Left lung (tissue), 10 donors: ENCODE measurements around the gene GSK3B. TPM values are rescaled to one million over a fixed set of nuclear protein-coding genes. Genes with fewer than 3 reads are reported as not detected.

ENCODE experiments used
- ATAC-seq: fragments of 200-7000 bp; cut with Tn5 transposase; one replicate; pipeline ENCODE4 v1.9.1; 2020; ENCODE audit warnings: moderate library complexity
- DNase-seq, 4 donors: peaks; one replicate each; pipeline ENCODE4 v3.0.0-alpha.2; 2013 to 2020
- H3K27ac ChIP-seq, 2 donors: fragments of 200-600 bp; sonication (generic) in 1 of 2; one replicate each; pipeline versions ENCODE4 v1.5.0 to v1.8.0; 2020 to 2021
- H3K27me3 ChIP-seq, 2 donors: fragments of 200-600 bp; sonication (generic) in 1 of 2; one replicate each; pipeline versions ENCODE4 v1.5.0 to v1.8.0; 2020 to 2021
- H3K36me3 ChIP-seq, 2 donors: fragments of 200-600 bp; sonication (generic) in 1 of 2; one replicate each; pipeline versions ENCODE4 v1.5.0 to v1.8.0; 2020 to 2021
- H3K4me1 ChIP-seq, 2 donors: fragments of 200-600 bp; one replicate each; pipeline ENCODE4 v1.8.0; 2021
- H3K4me3 ChIP-seq, 2 donors: fragments of 200-600 bp; sonication (generic) in 1 of 2; one replicate each; pipeline versions ENCODE4 v1.5.0 to v1.8.0; 2020 to 2021; ENCODE audit warnings: mild to moderate bottlenecking in 1 of 2
- H3K9me3 ChIP-seq, 2 donors: fragments of 200-600 bp; sonication (generic) in 1 of 2; one replicate each; pipeline versions ENCODE4 v1.5.0 to v1.8.0; 2020 to 2021
- CTCF ChIP-seq, 2 donors: fragments of 200-600 bp; sonication (generic) in 1 of 2; IDR thresholded peaks; one replicate each; pipeline versions ENCODE4 v1.5.0 to v1.8.0; 2021; ENCODE audit warnings: antibody characterized with exemption in 2 of 2
- intact Hi-C, 2 donors: fragments of 100-400 bp; cut with DNase I; formaldehyde crosslinking; loops; one replicate each; pipeline versions ENCODE4 v1.11.2 to v1.14.2; 2022
- polyA plus RNA-seq, 6 donors: library from polyadenylated mRNA; unstranded; fragments of 120-200 nt; gene quantifications; one replicate each; pipeline ENCODE4 v1.2.1, GENCODE V29; 2013; ENCODE audit not compliant: insufficient read length in 6 of 6
- total RNA-seq, 2 donors: library from RNA; stranded (reverse); fragmentation: NEBNext Ultra II Directional; extraction: Animal tissue kit (Norgen Biotek cat#: 25700); gene quantifications; one replicate each; pipeline ENCODE4 v1.2.1, GENCODE V29; 2021
- donor health status: DM: no; HTN: yes; CAD: no.
- donor health status: DM: no; HTN: no; CAD: no.

Gene GSK3B
- total and polyA plus RNA-seq, 8 donors, result 39.2 to 53.0 (median 42.4) TPM

GRCh38 chr3:120081719-120082118 is 12.5 kb downstream of the GSK3B start:
- no peak for TF ChIP-seq CTCF (IDR thresholded peaks at IDR 0.05)
- Histone ChIP-seq H3K9me3 (no peaks in the 10 kb centered on the region), H3K4me3 (no peak overlapping the region), H3K27ac (no peak overlapping the region), H3K36me3 (no peaks in the 10 kb centered on the region), H3K4me1 (peaks cover 3 to 53% of the 10 kb centered on the region in 2 donors), H3K27me3 (no peaks in the 10 kb centered on the region)
- intact Hi-C loops, result no loop called here
- DNase-seq, result no peak
- no peak for ATAC-seq

GRCh38 chr3:120080836-120081235 is 13.4 kb downstream of the GSK3B start:
- no peak for DNase-seq
- no peak for ATAC-seq

GRCh38 chr3:120077731-120078130 is 16.5 kb downstream of the GSK3B start:
- no peak for TF ChIP-seq CTCF (IDR thresholded peaks at IDR 0.05)
- H3K4me1 ChIP-seq, result peaks cover 3 to 19% of the 10 kb centered on the region in 2 donors
- intact Hi-C loops, result no loop called here
- no peaks in the 10 kb centered on the region for H3K9me3 ChIP-seq
- no peaks in the 10 kb centered on the region for H3K36me3 ChIP-seq
- DNase-seq (no peak), ATAC-seq (no peak)
- H3K27me3 ChIP-seq, result no peaks in the 10 kb centered on the region
- H3K4me3 ChIP-seq, result no peak overlapping the region
- H3K27ac ChIP-seq, result no peak overlapping the region

More at GRCh38 chr3:120080836-120081235, 13.4 kb downstream of the GSK3B start:
- H3K36me3 ChIP-seq, result no peaks in the 10 kb centered on the region
- no peaks in the 10 kb centered on the region for H3K27me3 ChIP-seq
- intact Hi-C loops, result no loop called here
- no peak overlapping the region for H3K27ac ChIP-seq
- peaks cover 3 to 46% of the 10 kb centered on the region in 2 donors for H3K4me1 ChIP-seq
- no peaks in the 10 kb centered on the region for H3K9me3 ChIP-seq
- TF ChIP-seq CTCF (IDR thresholded peaks at IDR 0.05), result no peak
- no peak overlapping the region for H3K4me3 ChIP-seq

GRCh38 chr3:120072867-120073525 is 21.3 kb downstream of the GSK3B start:
- no peaks in the 10 kb centered on the region for H3K36me3 ChIP-seq
- H3K9me3 ChIP-seq, result no peaks in the 10 kb centered on the region
- DNase-seq (no peak), ATAC-seq (peak; percentile 41)
- no peak overlapping the region for H3K27ac ChIP-seq
- H3K27me3 ChIP-seq, result no peaks in the 10 kb centered on the region
- H3K4me3 ChIP-seq, result no peak overlapping the region
- peaks cover 3 to 20% of the 10 kb centered on the region in 2 donors for H3K4me1 ChIP-seq
- no peak for TF ChIP-seq CTCF (IDR thresholded peaks at IDR 0.05)
- intact Hi-C loops, result no loop called here

GRCh38 chr3:120071259-120071658 is 23.0 kb downstream of the GSK3B start:
- peaks cover 0 to 29% of the 10 kb centered on the region in 2 donors for H3K4me1 ChIP-seq
- DNase-seq (no peak), ATAC-seq (no peak)
- intact Hi-C loops, result no loop called here
- no peak overlapping the region for H3K27ac ChIP-seq
- H3K4me3 ChIP-seq, result no peak overlapping the region
- no peaks in the 10 kb centered on the region for H3K9me3 ChIP-seq
- H3K36me3 ChIP-seq, result no peaks in the 10 kb centered on the region
- TF ChIP-seq CTCF (IDR thresholded peaks at IDR 0.05), result no peak
- no peaks in the 10 kb centered on the region for H3K27me3 ChIP-seq
